Activated gamma-delta T cell treated with anti-CD3 and anti-CD28 coated beads, Interleukin-2, amount 50 U/mL, for 16 hours (primary cell): Measurements from ENCODE around the gene IGF2BP2.
A peak's percentile ranks its signal among the peaks of the same experiment; 100 is the strongest.
"Not testable (repeated sequence)": the region's sequence is repeated elsewhere in the genome, so short reads cannot be mapped to it uniquely, and the experiment has no call there.

Experiments used
- DNase-seq: peaks from one replicate; pipeline ENCODE4 v3.0.0-alpha.2; 2020; ENCODE audit warnings: low read depth

The IGF2BP2 gene

GRCh38 chr3:185659942-185660921 is 164.6 kb downstream of the IGF2BP2 start:
- peak; percentile 27 for DNase-seq

DNA sequence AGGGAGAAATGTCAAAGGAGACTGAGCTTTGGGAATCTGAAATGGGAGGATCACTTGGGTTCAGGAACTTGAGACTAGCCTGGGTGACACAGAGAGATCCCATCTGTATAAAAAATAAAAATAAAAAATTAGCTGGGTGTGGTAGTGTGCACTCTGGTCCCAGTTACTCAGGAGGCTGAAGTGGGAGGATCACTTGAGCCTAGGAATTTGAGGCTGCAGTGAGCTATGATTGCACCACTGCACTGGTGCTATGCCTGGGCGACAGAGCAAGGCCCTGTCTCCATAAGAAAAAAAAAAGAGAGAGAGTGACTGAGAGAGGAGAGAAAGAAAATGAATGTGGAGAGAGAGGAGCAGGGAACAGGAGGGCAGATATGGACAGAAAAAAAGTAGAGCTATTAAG is 165.9 kb downstream of the IGF2BP2 start:
- no peak for DNase-seq

DNA sequence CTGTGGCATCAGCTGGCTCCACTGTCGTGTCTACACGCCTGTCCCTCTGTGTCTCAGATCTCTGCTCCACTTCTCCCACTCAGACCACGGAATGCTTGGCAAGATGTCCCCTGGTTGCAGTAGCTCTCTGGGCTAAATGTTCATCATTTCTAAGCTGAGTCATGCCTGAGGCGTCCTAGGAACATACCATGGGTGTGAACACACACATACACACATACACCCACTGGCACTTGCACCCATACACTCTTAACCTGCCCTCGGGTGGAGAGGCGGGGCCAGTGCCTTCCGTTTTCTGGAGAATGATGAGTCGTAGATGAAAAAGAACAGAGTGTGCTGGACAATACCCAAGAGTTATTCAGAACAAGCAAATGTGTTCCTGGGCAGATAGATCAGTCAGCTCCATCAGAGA is 166.3 kb downstream of the IGF2BP2 start:
- DNase-seq = no peak

- no peak for DNase-seq
Measured at GRCh38 chr3:185657691-185658503, 166.9 kb downstream of the IGF2BP2 start.

- no peak for DNase-seq
Measured at GRCh38 chr3:185657211-185657610, 167.6 kb downstream of the IGF2BP2 start.

- no peak for DNase-seq
Measured at GRCh38 chr3:185656321-185656840, 168.5 kb downstream of the IGF2BP2 start.

DNA sequence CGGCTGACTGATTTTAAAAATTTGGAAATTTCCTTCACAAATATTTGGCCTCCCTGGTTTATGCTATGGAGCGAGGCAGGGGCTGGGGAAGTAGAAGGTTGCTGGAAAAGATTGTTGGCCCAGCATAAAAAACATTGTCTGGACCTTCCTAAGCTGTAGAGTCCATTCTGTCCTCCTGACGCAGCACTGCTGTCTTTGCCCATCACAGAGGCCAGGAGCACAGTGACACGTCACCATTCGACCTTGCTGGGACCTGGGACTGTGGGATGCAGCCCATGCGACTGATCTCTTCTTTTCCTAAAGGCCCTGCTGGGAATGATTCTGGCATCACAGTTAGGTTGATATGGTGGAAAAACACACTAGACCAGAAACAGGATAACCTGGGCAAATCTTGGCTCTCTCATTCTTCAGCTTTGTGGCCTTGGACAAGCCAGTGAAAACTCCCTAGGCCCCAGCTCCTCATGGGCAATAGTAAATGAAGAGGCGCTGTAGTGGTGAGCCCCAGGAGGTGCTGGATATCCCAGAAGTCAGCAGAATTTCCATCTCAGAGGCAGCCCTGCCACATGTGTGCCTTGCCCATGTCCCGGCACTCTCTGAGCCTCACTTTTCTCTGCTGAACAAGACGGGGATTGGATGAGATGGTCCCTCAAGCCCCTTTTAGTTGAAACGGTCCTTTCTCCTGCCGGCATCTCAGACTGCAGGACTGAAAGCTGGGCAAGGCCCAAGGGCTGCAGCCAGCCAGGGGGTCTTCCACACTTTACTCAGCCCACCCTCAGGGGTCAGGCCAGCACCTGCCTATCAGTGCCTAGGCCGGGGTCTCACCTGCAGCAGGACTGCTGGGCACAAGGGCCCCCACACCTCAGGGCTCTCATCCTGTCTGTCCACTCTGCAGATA is 169.2 kb downstream of the IGF2BP2 start:
- no peak for DNase-seq

GRCh38 chr3:185654758-185655145 is 170.1 kb downstream of the IGF2BP2 start:
- DNase-seq = no peak

- no peak for DNase-seq
Measured at GRCh38 chr3:185653949-185654757, 170.7 kb downstream of the IGF2BP2 start.

DNA sequence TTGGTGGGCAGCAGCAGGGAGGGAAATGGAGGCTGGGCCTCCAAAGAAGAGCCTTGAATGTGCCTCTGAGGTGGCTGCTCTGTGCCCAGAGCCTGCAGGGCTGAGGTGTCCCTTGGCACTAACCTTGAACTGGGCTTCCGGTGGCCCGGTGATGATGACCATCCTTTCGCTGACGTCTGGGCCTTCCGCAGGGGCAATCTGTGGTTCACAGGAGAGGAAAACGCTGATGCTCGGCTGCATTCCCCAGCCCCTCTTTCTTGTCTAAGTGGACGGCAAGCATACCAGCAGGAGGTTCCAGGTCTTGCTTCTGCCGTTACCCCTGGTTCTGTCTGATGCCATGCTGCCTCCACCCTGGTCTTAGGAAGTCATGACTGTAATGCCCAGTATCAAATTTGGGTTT is 172.9 kb downstream of the IGF2BP2 start:
- DNase-seq = no peak

GRCh38 chr3:185649414-185649813 is 175.4 kb downstream of the IGF2BP2 start:
- DNase-seq = no peak

GRCh38 chr3:185648396-185648795 is 176.4 kb downstream of the IGF2BP2 start:
- no peak for DNase-seq

GRCh38 chr3:185647880-185648210 is 177.0 kb downstream of the IGF2BP2 start:
- DNase-seq = no peak

GRCh38 chr3:185647134-185647879 is 177.5 kb downstream of the IGF2BP2 start:
- DNase-seq = no peak

DNA sequence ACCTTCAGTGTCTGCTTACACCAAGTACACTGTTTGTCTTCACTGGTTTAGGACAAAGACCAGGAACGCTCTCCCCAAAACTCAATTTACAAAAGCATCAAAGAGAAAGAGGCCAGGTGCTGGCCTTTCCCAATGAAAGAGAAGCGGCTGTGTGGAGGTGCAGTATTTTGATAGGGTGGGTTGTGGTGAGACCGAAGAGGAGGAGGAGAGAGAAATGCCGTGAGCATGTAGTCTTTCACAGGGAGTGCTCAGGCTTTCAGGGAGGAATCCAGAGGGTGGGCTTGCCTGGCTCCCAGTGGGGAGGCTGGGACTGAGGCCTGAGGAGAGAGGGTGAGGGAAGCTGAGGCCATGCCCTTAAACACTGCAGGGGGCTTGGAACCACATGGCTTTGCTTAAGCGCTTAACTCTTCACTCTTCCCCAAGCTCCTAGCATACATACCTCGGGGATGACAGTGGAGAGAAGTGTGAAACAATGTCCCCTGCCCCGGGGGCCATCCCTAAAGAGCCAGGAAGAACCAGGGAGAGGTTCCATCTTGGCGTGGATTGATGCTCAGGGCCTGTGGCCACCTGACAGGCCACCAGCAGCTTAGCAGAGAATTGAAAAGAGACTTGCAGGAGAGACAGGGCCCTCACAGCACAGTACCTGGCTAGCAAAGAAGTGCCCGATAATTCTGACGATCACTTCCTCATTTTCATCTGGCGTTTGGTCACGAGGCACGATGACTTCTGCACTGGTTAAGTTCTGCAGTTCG is 178.3 kb downstream of the IGF2BP2 start:
- no peak for DNase-seq

DNA sequence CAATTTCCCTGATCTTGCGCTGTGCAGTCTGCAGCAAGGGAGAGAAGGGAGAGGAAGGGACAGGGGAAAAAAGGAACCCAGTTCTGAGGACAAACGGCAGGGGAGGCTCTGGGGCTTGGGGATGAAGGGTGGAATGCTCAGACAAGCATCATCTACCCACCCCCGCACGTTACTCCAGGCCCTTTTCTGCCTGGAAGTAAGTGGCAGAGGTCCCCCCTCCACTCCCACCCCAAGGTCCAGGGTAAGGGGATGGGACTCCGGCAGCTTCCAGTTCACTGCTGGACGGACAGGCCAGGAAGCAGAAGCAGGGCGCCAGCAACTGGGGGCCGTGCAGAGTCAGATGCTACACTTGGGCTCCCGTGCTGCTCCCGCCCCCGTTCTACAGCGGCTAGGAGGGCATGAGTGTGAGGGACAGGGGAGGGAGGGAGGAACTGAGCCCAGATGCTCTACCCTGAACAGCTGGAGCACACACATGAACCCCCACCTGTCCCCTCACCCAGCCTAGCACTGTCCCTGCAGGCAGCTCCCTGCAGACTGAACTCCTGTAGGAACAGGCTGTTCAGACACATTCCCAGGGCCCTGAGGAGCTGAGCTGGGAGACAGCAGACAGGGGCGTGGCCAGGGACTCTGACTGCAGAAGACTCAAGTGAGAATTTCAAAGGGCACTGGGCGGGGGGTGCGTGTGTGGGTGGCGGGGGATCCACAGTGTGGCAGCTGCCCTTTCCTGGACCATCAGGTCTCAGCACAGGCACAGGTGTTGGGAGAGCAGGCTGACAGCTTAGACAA is 179.1 kb downstream of the IGF2BP2 start:
- no peak for DNase-seq

- DNase-seq = not testable (repeated sequence)
Measured at GRCh38 chr3:185645191-185645590, 179.7 kb downstream of the IGF2BP2 start.

DNA sequence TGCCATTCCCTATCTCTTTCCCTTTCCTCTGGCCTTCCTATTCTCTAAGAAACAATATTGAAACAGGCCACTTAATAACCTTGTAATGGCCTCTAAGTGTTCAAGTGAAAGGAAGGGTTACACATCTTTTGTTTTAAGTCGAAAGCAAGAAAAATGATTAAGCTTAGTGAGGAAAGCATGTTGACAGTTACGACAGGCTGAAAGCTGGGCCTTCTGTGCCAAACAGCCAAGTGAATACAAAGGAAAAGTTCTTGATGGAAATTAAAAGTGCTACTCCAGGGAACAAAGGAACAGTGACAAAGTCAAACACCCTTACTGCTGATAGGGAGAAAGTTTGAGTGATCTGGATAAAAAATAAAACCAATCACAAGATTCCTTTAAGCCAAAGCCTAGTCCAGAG is 184.5 kb downstream of the IGF2BP2 start:
- DNase-seq = no peak
